Measurements from ENCODE around the gene STEAP4.

GRCh38 chr7:88310956-88311674 is 4.4 kb upstream of the STEAP4 start:
- no peak for TF ChIP-seq POLR2A (IDR thresholded peaks at IDR 0.05)
- TF ChIP-seq CTCF (IDR thresholded peaks at IDR 0.05): no peak

Data from testis (tissue), 2 donors.